ENCODE data around the gene ITIH5.

The ITIH5 gene

GRCh38 chr10:7626283-7626682 is 40.5 kb downstream of the ITIH5 start:
- no peak for DNase-seq

GRCh38 chr10:7625836-7626235 is 40.9 kb downstream of the ITIH5 start:
- DNase-seq: no peak

GRCh38 chr10:7625009-7625408 is 41.8 kb downstream of the ITIH5 start:
- DNase-seq: no peak

GRCh38 chr10:7622969-7623368 is 43.8 kb downstream of the ITIH5 start:
- DNase-seq: no peak

GRCh38 chr10:7618461-7618860 is 48.3 kb downstream of the ITIH5 start:
- DNase-seq: no peak

- DNase-seq: no peak
Measured at GRCh38 chr10:7611909-7612308, 54.9 kb downstream of the ITIH5 start.

GRCh38 chr10:7610651-7611389 is 55.9 kb downstream of the ITIH5 start:
- no peak for DNase-seq

GRCh38 chr10:7610026-7610425 is 56.7 kb downstream of the ITIH5 start:
- no peak for DNase-seq

GRCh38 chr10:7609556-7609955 is 57.2 kb downstream of the ITIH5 start:
- DNase-seq: no peak

GRCh38 chr10:7608001-7608400 is 58.8 kb downstream of the ITIH5 start:
- no peak for DNase-seq

GRCh38 chr10:7606951-7607404 is 59.8 kb downstream of the ITIH5 start:
- DNase-seq: no peak

GRCh38 chr10:7605565-7606295 is 61.0 kb downstream of the ITIH5 start:
- DNase-seq: no peak

- no peak for DNase-seq
Measured at GRCh38 chr10:7601023-7601656, 65.6 kb downstream of the ITIH5 start.

GRCh38 chr10:7598771-7599170 is 68.0 kb downstream of the ITIH5 start:
- no peak for DNase-seq

GRCh38 chr10:7596356-7596755 is 70.4 kb downstream of the ITIH5 start:
- no peak for DNase-seq

- DNase-seq: no peak
Measured at GRCh38 chr10:7593905-7594304, 72.9 kb downstream of the ITIH5 start.

- no peak for DNase-seq
Measured at GRCh38 chr10:7593063-7593462, 73.7 kb downstream of the ITIH5 start.

- no peak for DNase-seq
Measured at GRCh38 chr10:7592627-7593026, 74.1 kb downstream of the ITIH5 start.

- DNase-seq: no peak
Measured at GRCh38 chr10:7590271-7590670, 76.5 kb downstream of the ITIH5 start.

- no peak for DNase-seq
Measured at GRCh38 chr10:7589748-7590147, 77.0 kb downstream of the ITIH5 start.

GRCh38 chr10:7587865-7588188 is 78.9 kb downstream of the ITIH5 start:
- DNase-seq: no peak

GRCh38 chr10:7587168-7587864 is 79.5 kb downstream of the ITIH5 start:
- no peak for DNase-seq

- DNase-seq: no peak
Measured at GRCh38 chr10:7585228-7585627, 81.5 kb downstream of the ITIH5 start.

- no peak for DNase-seq
Measured at GRCh38 chr10:7583626-7584025, 83.1 kb downstream of the ITIH5 start.

All from NCI-H1694 (cell line).